Endothelial cell of umbilical vein (primary cell): ENCODE measurements around the gene FHDC1. TPM values are rescaled to one million over a fixed set of nuclear protein-coding genes. Genes with fewer than 3 reads are reported as not detected.

Source experiments
- BruUV-seq: library from RNA; stranded (reverse); fragments of 400-500 nt; replicated peaks from 2 replicates; lab custom pipeline; 2021; lab: Mats Ljungman, UMichigan
- CTCF ChIA-PET: fragments of 300-600, 350-600 bp; sonication (Branson Sonifier 250); formaldehyde crosslinking; loops from one replicate; lab custom pipeline; 2021; ENCODE audit warnings: antibody characterized with exemption, inconsistent platforms; lab: Charles Lee
- POLR2A ChIA-PET: fragments of 300-600, 350-600 bp; sonication (Branson Sonifier 250); formaldehyde crosslinking; loops from one replicate; lab custom pipeline; 2021; ENCODE audit warnings: antibody characterized with exemption, inconsistent platforms; lab: Charles Lee
- DNase-seq: peaks from one replicate; pipeline ENCODE4 v3.0.0-alpha.2; 2011; ENCODE audit warnings: low read depth, low spot score
- FAIRE-seq: peaks from 2 replicates; lab custom pipeline; 2011; peaks lifted over from hg19 to GRCh38; lab: Jason Lieb, UNC
- H2AFZ ChIP-seq: 2 replicates; pipeline ENCODE4 v1.6.0; 2012; ENCODE audit warnings: low read depth, low read length, control low read depth, inconsistent platforms
- H3K27ac ChIP-seq: 2 replicates; pipeline ENCODE4 v1.5.1; 2011; ENCODE audit warnings: low read depth, mild to moderate bottlenecking, control low read depth, low read length, moderate library complexity; ENCODE audit not compliant: insufficient read depth
- H3K27me3 ChIP-seq, 2 experiments: 2 replicates each; pipeline versions ENCODE4 v1.6.0 to v1.6.1; 2011; ENCODE audit warnings: low read length in 2 of 2, mixed read lengths in 1 of 2; ENCODE audit not compliant: control insufficient read depth in 2 of 2, insufficient read depth in 2 of 2
- H3K36me3 ChIP-seq, 2 experiments: 2 replicates in 1 of 2; 3 replicates in 1 of 2; pipeline ENCODE4 v1.5.1; 2011; ENCODE audit warnings: low read length in 2 of 2, mild to moderate bottlenecking in 1 of 2, moderate library complexity in 1 of 2; ENCODE audit not compliant: control insufficient read depth in 2 of 2, insufficient read depth in 2 of 2; ENCODE audit errors: extremely low read depth in 1 of 2
- H3K4me1 ChIP-seq: 3 replicates; pipeline ENCODE4 v1.5.1; 2011; ENCODE audit warnings: mild to moderate bottlenecking, low read length; ENCODE audit not compliant: control insufficient read depth, insufficient read depth; ENCODE audit errors: extremely low read depth
- H3K4me2 ChIP-seq: 2 replicates; pipeline ENCODE4 v1.6.1; 2011; ENCODE audit warnings: low read length, control low read depth, mixed read lengths; ENCODE audit not compliant: insufficient read depth
- H3K4me3 ChIP-seq, 3 experiments: fragments of 200-600 bp in 1 of 3; sonication (generic), shearing (Covaris generic) in 1 of 3; replicated peaks in 1 of 3; 2 replicates each; pipeline ENCODE4 v1.5.1; 2011 to 2016; ENCODE audit warnings: control low read depth in 3 of 3, low read length in 3 of 3, mild to moderate bottlenecking in 2 of 3, inconsistent platforms in 1 of 3, low read depth in 1 of 3, moderate library complexity in 1 of 3; ENCODE audit not compliant: insufficient read depth in 1 of 3
- H3K79me2 ChIP-seq: 2 replicates; pipeline ENCODE4 v1.6.0; 2012; ENCODE audit warnings: low read length, inconsistent platforms; ENCODE audit not compliant: control insufficient read depth, insufficient read depth
- H3K9ac ChIP-seq: replicated peaks from 2 replicates; pipeline ENCODE3; 2011; ENCODE audit warnings: low read length, control low read depth; ENCODE audit not compliant: insufficient read depth; ENCODE audit errors: extremely low read depth
- H3K9me1 ChIP-seq: replicated peaks from 3 replicates; pipeline ENCODE4 v1.6.0; 2011; ENCODE audit warnings: mild to moderate bottlenecking, low read length; ENCODE audit not compliant: control insufficient read depth, insufficient read depth; ENCODE audit errors: extremely low read depth
- H3K9me3 ChIP-seq: replicated peaks from 2 replicates; pipeline ENCODE4 v1.5.1; 2012; ENCODE audit warnings: low read length, inconsistent platforms; ENCODE audit not compliant: control insufficient read depth, insufficient read depth
- H4K20me1 ChIP-seq: replicated peaks from 2 replicates; pipeline ENCODE3; 2011; ENCODE audit warnings: mild to moderate bottlenecking, low read length; ENCODE audit not compliant: control insufficient read depth, insufficient read depth; ENCODE audit errors: extremely low read depth
- EZH2 ChIP-seq: IDR thresholded peaks from 2 replicates; pipeline ENCODE4 v1.6.1; 2012; ENCODE audit warnings: borderline replicate concordance, low read depth, mild to moderate bottlenecking, moderate library complexity, low read length, inconsistent platforms; ENCODE audit not compliant: severe bottlenecking
- JUN ChIP-seq: IDR thresholded peaks from 2 replicates; pipeline ENCODE4 v1.6.1; 2011; ENCODE audit warnings: borderline replicate concordance, low read depth; ENCODE audit not compliant: insufficient read length, insufficient read depth
- MYC ChIP-seq: IDR thresholded peaks from one replicate; pipeline ENCODE4 v1.6.1; 2011; ENCODE audit warnings: mild to moderate bottlenecking, low read depth, low read length
- dilution Hi-C: fragments of 300-500 bp; cut with MboI; formaldehyde crosslinking; loops from one replicate; pipeline ENCODE4 v1.15.0; 2019; ENCODE audit warnings: low sequenced_read_pairs; ENCODE audit not compliant: extremely low pct_ligation_motif_present
- intact Hi-C: fragments of 100-400 bp; cut with micrococcal nuclease; formaldehyde crosslinking; loops from one replicate; pipeline ENCODE4 v1.10.0; 2022
- polyA plus RNA-seq, 4 experiments: library from polyadenylated mRNA; depleted of rRNA in 3 of 4; stranded (reverse) in 3 of 4; unstranded in 1 of 4; fragments of >200 nt; gene quantifications; 2 replicates each; pipeline versions ENCODE4 v1.2.1 to v1.2.3, GENCODE V29; 2011 to 2012; ENCODE audit warnings: missing spikeins in 1 of 4
- total RNA-seq: library from RNA; stranded (reverse); gene quantifications from 2 replicates; pipeline ENCODE4 v1.2.3, GENCODE V29; 2021
- TF ChIP-seq, protein P1 (sequence below), 2 donors: IDR thresholded peaks; 1 replicate in 1 of 2; 2 replicates in 1 of 2; pipeline ENCODE4 v1.5.1; 2011; ENCODE audit warnings: low read length in 2 of 2, mild to moderate bottlenecking in 2 of 2, moderate library complexity in 2 of 2, control low read depth in 1 of 2, inconsistent platforms in 1 of 2, low read depth in 1 of 2; ENCODE audit not compliant: insufficient read depth in 1 of 2; ENCODE audit errors: extremely low read depth in 1 of 2
- TF ChIP-seq, protein P2 (sequence below): IDR thresholded peaks from 2 replicates; pipeline ENCODE4 v1.6.1; 2011; ENCODE audit not compliant: insufficient read depth, insufficient read length

The FHDC1 gene
- total and polyA plus RNA-seq, 2 donors (not counting 3 experiments of a cell fraction or from before 2014, with no cell fraction given): 0.03 to 0.18 TPM

DNA sequence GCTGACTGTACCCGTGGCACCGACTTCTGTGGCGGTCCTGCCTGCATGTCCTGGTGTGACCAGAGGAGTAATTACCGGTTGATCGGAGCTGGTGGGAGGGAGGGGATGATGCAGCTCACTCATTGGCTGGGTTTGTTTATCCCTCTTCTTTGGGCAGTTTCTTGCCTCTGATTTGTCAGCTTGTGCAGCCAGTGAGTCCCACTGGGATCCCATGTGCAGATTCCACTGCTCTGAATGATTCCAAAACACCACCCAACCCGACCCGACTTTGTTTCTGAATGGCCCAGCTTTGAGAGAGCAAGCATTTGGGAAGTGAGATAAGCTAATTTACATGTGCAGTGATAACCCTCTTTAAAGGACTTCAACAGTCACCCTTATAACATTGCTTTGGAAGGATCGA is 13.8 kb downstream of the FHDC1 start:
- no peaks in the 10 kb centered on the region for H3K79me2 ChIP-seq
- H4K20me1 ChIP-seq: no peaks in the 10 kb centered on the region
- no peaks in the 10 kb centered on the region for H3K9me1 ChIP-seq
- H3K4me2 ChIP-seq: no peak overlapping the region
- intact Hi-C loops (no loop called here), dilution Hi-C loops (no loop called here)
- H3K27me3 ChIP-seq: peaks cover 3 to 18% of the 10 kb centered on the region in 2 experiments
- H3K27ac ChIP-seq: no peak overlapping the region
- BruUV-seq: no TSS peak
- ChIA-PET CTCF (interaction anchor here (0.9 to 2.1 kb wide), 2 partner anchors 9 to 11 kb away, joined by 3 to 5 read pairs; no protein-coding TSS in a partner anchor), POLR2A (no interaction called here)
- H3K36me3 ChIP-seq: no peaks in the 10 kb centered on the region
- no peak for TF ChIP-seq JUN
- TF ChIP-seq EZH2: peak; percentile 65
- no peaks in the 10 kb centered on the region for H3K9me3 ChIP-seq
- DNase-seq: no peak
- no peak overlapping the region for H2AFZ ChIP-seq
- H3K4me1 ChIP-seq: no peaks in the 10 kb centered on the region
- no peak for FAIRE-seq
- no peak overlapping the region for H3K9ac ChIP-seq
- H3K4me3 ChIP-seq: no peak overlapping the region

DNA sequence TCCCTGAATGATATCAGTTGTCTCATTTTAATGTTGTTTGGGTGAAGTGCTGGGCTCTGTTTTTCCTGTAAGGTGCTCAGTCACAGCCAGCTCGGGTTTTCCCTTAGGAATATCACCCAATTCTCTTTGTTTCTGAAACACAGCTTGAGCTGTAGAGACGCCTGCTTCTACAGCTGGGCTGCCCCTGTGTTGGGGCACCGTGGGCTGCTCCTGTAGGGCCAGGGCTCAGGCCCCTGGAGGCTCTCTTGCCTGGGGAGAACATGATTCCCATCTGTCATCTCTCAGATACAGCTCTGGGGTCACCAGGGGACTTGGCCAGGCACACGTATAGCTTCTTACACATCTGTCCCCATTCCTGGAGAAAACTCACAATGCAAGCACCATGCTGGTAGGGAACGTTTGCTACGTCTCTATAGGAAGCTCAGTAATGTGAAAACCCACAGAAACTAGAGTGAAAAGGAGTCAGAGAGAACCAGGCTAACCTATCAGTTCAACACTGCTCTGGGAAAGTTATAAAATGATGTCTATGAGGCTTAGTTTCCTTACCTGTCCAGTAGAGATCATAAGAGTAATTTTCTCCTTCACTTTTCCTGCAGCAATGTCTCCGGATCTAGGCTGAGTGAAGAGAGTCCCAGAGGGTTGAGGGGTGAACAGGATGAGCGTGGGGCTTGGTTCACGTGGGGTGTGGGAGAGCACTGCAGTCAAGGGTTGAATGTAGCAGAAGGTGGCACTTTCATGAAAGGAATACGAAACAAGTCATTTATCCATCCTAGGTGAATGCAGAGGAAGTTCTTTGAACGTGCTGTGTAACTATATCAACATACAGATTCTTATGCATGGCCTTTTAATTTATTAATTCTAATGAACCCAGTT is 14.5 kb downstream of the FHDC1 start:
- intact Hi-C loops: no loop called here
- no peaks in the 10 kb centered on the region for H3K9me3 ChIP-seq
- H3K27me3 ChIP-seq: peaks cover 3 to 18% of the 10 kb centered on the region in 2 experiments
- no peak overlapping the region for H3K27ac ChIP-seq
- H3K36me3 ChIP-seq: no peaks in the 10 kb centered on the region
- BruUV-seq: no TSS peak
- no peaks in the 10 kb centered on the region for H3K79me2 ChIP-seq
- no peak overlapping the region for H3K9ac ChIP-seq
- FAIRE-seq (no peak), DNase-seq (no peak)
- no peak overlapping the region for H3K4me3 ChIP-seq
- dilution Hi-C loops: no loop called here
- no peaks in the 10 kb centered on the region for H4K20me1 ChIP-seq
- CTCF ChIA-PET: interaction anchor here (0.9 kb wide), 1 partner anchor 9 kb away, joined by 3 read pairs; no protein-coding TSS in a partner anchor
- H3K4me2 ChIP-seq: no peak overlapping the region
- no peaks in the 10 kb centered on the region for H3K4me1 ChIP-seq
- H2AFZ ChIP-seq: no peak overlapping the region
- H3K9me1 ChIP-seq: no peaks in the 10 kb centered on the region
- TF ChIP-seq, protein P1, sequence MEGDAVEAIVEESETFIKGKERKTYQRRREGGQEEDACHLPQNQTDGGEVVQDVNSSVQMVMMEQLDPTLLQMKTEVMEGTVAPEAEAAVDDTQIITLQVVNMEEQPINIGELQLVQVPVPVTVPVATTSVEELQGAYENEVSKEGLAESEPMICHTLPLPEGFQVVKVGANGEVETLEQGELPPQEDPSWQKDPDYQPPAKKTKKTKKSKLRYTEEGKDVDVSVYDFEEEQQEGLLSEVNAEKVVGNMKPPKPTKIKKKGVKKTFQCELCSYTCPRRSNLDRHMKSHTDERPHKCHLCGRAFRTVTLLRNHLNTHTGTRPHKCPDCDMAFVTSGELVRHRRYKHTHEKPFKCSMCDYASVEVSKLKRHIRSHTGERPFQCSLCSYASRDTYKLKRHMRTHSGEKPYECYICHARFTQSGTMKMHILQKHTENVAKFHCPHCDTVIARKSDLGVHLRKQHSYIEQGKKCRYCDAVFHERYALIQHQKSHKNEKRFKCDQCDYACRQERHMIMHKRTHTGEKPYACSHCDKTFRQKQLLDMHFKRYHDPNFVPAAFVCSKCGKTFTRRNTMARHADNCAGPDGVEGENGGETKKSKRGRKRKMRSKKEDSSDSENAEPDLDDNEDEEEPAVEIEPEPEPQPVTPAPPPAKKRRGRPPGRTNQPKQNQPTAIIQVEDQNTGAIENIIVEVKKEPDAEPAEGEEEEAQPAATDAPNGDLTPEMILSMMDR (IDR thresholded peaks at IDR 0.05; ENCODE audit: extremely low read depth in 1 of 2, insufficient read depth in 1 of 2, low read depth in 1 of 2, low read length in 2 of 2): no peak
- TF ChIP-seq, protein P2, sequence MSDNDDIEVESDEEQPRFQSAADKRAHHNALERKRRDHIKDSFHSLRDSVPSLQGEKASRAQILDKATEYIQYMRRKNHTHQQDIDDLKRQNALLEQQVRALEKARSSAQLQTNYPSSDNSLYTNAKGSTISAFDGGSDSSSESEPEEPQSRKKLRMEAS: no peak
- TF ChIP-seq JUN: no peak
- no peak for TF ChIP-seq EZH2
- no peak for TF ChIP-seq MYC
- POLR2A ChIA-PET: no interaction called here
